GM12878 (cell line): Measurements from ENCODE around the gene TMEM132C. TPM values are rescaled to one million over a fixed set of nuclear protein-coding genes. Genes with fewer than 3 reads are reported as not detected.

Experiments used
- ATAC-seq: fragments of 200-7000 bp; cut with Tn5 transposase; 3 replicates; pipeline ENCODE4 v1.9.1; 2020; ENCODE audit warnings: mild to moderate bottlenecking, moderate library complexity
- BruUV-seq: library from RNA; stranded (reverse); fragments of 400-500 nt; replicated peaks from 2 replicates; lab custom pipeline; 2021; lab: Mats Ljungman, UMichigan
- CTCF ChIA-PET: fragments of 300-600 bp; sonication (Branson Sonifier 250); formaldehyde crosslinking; extraction: SDS; loops from one replicate; lab custom pipeline; 2021; ENCODE audit warnings: inconsistent platforms; lab: Yijun Ruan, JAX
- POLR2A ChIA-PET: fragments of 350-600 bp; formaldehyde crosslinking; extraction: SDS; loops from one replicate; lab custom pipeline; 2021; ENCODE audit warnings: inconsistent platforms; lab: Charles Lee
- RAD21 ChIA-PET: fragments of 300-600 bp; sonication (Branson Sonifier 250); formaldehyde crosslinking; loops from one replicate; lab custom pipeline; 2023; ENCODE audit warnings: antibody characterized with exemption; ENCODE audit not compliant: unreplicated experiment; lab: Charles Lee
- SMC1A ChIA-PET: fragments of 300-600 bp; sonication (Branson Sonifier 250); formaldehyde crosslinking; loops from one replicate; lab custom pipeline; 2023; ENCODE audit not compliant: unreplicated experiment, uncharacterized antibody; lab: Charles Lee
- DNase-seq: peaks from one replicate; pipeline ENCODE4 v3.0.0-alpha.2; 2011; ENCODE audit warnings: low read depth, low spot score
- FAIRE-seq: peaks from 3 replicates; lab custom pipeline; 2011; peaks lifted over from hg19 to GRCh38; lab: Jason Lieb, UNC
- H2AFZ ChIP-seq: 2 replicates; pipeline ENCODE4 v1.6.0; 2011; ENCODE audit warnings: low read depth, low read length, control low read depth; ENCODE audit not compliant: control insufficient read depth
- H3K27ac ChIP-seq: 2 replicates; pipeline ENCODE4 v1.5.1; 2011; ENCODE audit warnings: control low read depth; ENCODE audit not compliant: control insufficient read depth, insufficient read depth
- H3K27me3 ChIP-seq, 2 experiments: replicated peaks in 1 of 2; 2 replicates each; pipeline versions ENCODE4 v1.6.0 to v1.6.1; 2011; ENCODE audit warnings: low read length in 1 of 2; ENCODE audit not compliant: control insufficient read depth in 2 of 2, insufficient read depth in 2 of 2
- H3K36me3 ChIP-seq, 2 experiments: 2 replicates each; pipeline ENCODE4 v1.5.1; 2011; ENCODE audit warnings: low read length in 1 of 2; ENCODE audit not compliant: control insufficient read depth in 2 of 2, insufficient read depth in 2 of 2
- H3K4me1 ChIP-seq: 2 replicates; pipeline ENCODE4 v1.6.1; 2011; ENCODE audit warnings: mild to moderate bottlenecking, low read length, moderate library complexity, mixed read lengths; ENCODE audit not compliant: control insufficient read depth, insufficient read depth
- H3K4me2 ChIP-seq: 2 replicates; pipeline ENCODE4 v1.6.0; 2011; ENCODE audit warnings: control low read depth; ENCODE audit not compliant: control insufficient read depth, insufficient read depth
- H3K4me3 ChIP-seq: fragments of 200-600 bp; sonication (generic); 2 replicates; pipeline ENCODE4 v1.5.1; 2016
- H3K79me2 ChIP-seq: 2 replicates; pipeline ENCODE4 v1.6.0; 2011; ENCODE audit warnings: low read length; ENCODE audit not compliant: control insufficient read depth, insufficient read depth
- H3K9ac ChIP-seq: 2 replicates; pipeline ENCODE4 v1.8.0; 2011; ENCODE audit warnings: low read length, control low read depth, mixed read lengths; ENCODE audit not compliant: control insufficient read depth, insufficient read depth
- H3K9me3 ChIP-seq: replicated peaks from 3 replicates; pipeline ENCODE4 v1.5.1; 2011; ENCODE audit warnings: mild to moderate bottlenecking, low read length; ENCODE audit not compliant: control insufficient read depth, insufficient read depth
- H4K20me1 ChIP-seq: 2 replicates; pipeline ENCODE4 v1.6.0; 2011; ENCODE audit not compliant: control insufficient read depth, insufficient read depth
- BMI1 ChIP-seq: fragments of 450-650 bp; IDR thresholded peaks from 2 replicates; pipeline ENCODE4 v1.6.1; 2016; ENCODE audit warnings: mild to moderate bottlenecking, moderate library complexity, borderline replicate concordance
- CBX3 ChIP-seq: fragments of 200-600 bp; sonication (generic); IDR thresholded peaks from 2 replicates; pipeline ENCODE4 v1.6.1; 2016; ENCODE audit warnings: low read depth, borderline replicate concordance
- CBX5 ChIP-seq: sonication (generic); IDR thresholded peaks from 2 replicates; pipeline ENCODE4 v1.6.1; 2016; ENCODE audit warnings: low read depth, moderate library complexity, mild to moderate bottlenecking, inconsistent platforms
- EED ChIP-seq: sonication (generic); IDR thresholded peaks from 2 replicates; pipeline ENCODE4 v1.6.1; 2016; ENCODE audit warnings: antibody characterized with exemption, low read depth
- SMARCA5 ChIP-seq: fragments of 450-650 bp; IDR thresholded peaks from 2 replicates; pipeline ENCODE4 v1.6.1; 2017; ENCODE audit warnings: mild to moderate bottlenecking
- SPI1 ChIP-seq: IDR thresholded peaks from 2 replicates; pipeline ENCODE4 v1.6.1; 2011; ENCODE audit warnings: low read depth, mild to moderate bottlenecking, low read length, moderate library complexity, borderline replicate concordance; ENCODE audit not compliant: insufficient read depth
- SRF ChIP-seq, 2 experiments: IDR thresholded peaks; 2 replicates each; pipeline ENCODE4 v1.6.1; 2011; ENCODE audit warnings: low read depth in 2 of 2, low read length in 2 of 2, mild to moderate bottlenecking in 1 of 2, moderate library complexity in 1 of 2
- STAT3 ChIP-seq: IDR thresholded peaks from 2 replicates; pipeline ENCODE4 v1.6.1; 2011; ENCODE audit warnings: low read depth, low read length, improper control_type of control experiment
- WRNIP1 ChIP-seq: IDR thresholded peaks from 2 replicates; pipeline ENCODE4 v1.6.1; 2011; ENCODE audit warnings: low read depth, low read length, improper control_type of control experiment, borderline replicate concordance
- ZNF24 ChIP-seq: fragments of 450-650 bp; IDR thresholded peaks from 2 replicates; pipeline ENCODE4 v1.6.1; 2017; ENCODE audit warnings: antibody characterized with exemption, mild to moderate bottlenecking
- WGBS: methylation state at CpG from one replicate; pipeline ENCODE4 v1.1.6; 2016; ENCODE audit warnings: low lambda C conversion rate; ENCODE audit not compliant: insufficient replicate concordance, insufficient coverage; ENCODE audit errors: missing lambda C conversion rate; 5-methylcytosine and 5-hydroxymethylcytosine counted together
- in situ Hi-C: fragments of 300-500 bp; cut with MboI; formaldehyde crosslinking; loops from 9 replicates; pipeline ENCODE4 v1.14.3; 2018; ENCODE audit warnings: mixed read lengths
- intact Hi-C: fragments of 100-400 bp; cut with micrococcal nuclease; formaldehyde crosslinking; loops from one replicate; pipeline ENCODE4 v1.14.2; 2022; ENCODE audit not compliant: unreplicated experiment
- polyA plus RNA-seq, 11 experiments: library from polyadenylated mRNA; depleted of rRNA in 4 of 11; unstranded in 6 of 11; stranded (reverse) in 5 of 11; fragments of >200 nt; fragmentation: Nextera tagmentation in 4 of 11; fragmentation: Illumina TruSeq in 1 of 11; extraction: Ambion mirVana in 4 of 11; extraction: Trizol in 1 of 11; gene quantifications; 1 replicate in 1 of 11; 2 replicates in 10 of 11; pipeline versions ENCODE4 v1.2.1 to v1.2.3, GENCODE V29; 2011 to 2016; ENCODE audit warnings: inconsistent platforms in 2 of 11, missing spikeins in 2 of 11, low read depth in 1 of 11
- total RNA-seq, 4 experiments: library from RNA; depleted of rRNA in 3 of 4; stranded (reverse); fragments of >200 nt in 3 of 4; fragmentation: Illumina TruSeq in 1 of 4; extraction: Trizol in 1 of 4; gene quantifications; 2 replicates each; pipeline versions ENCODE4 v1.2.1 to v1.2.3, GENCODE V29; 2013 to 2021
- TF ChIP-seq, protein P1 (sequence below): IDR thresholded peaks from 2 replicates; pipeline ENCODE4 v1.6.1; 2011; ENCODE audit warnings: borderline replicate concordance, low read depth, mild to moderate bottlenecking, moderate library complexity, low read length; ENCODE audit not compliant: insufficient read depth, poor library complexity, severe bottlenecking
- TF ChIP-seq, protein P2 (sequence below): IDR thresholded peaks from 2 replicates; pipeline ENCODE4 v1.6.1; 2012; ENCODE audit warnings: low read depth, low read length, improper control_type of control experiment

The TMEM132C gene
- total and polyA plus RNA-seq, 10 of the 15 experiments (the other 5 are each of a cell fraction or from before 2014, with no cell fraction given) = not detected

DNA sequence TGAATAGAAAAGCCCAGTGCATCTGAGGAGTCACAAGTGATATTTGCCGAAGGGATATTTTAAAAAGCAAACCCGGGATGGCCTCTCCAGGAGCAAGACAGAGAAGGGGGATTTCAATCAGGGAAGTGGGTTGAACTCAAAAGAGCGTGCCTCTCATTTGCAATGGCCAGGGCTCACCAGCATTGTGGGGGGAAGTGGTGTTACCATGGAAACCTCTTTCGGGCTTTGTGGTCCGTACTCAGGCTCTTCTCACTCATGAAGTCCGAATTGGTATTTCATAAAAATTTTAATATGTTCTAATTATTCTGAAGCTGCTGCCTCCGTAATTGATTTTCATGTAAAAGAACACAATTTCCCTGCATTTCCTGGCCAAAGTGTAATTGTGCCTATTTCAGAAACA is 476.9 kb downstream of the TMEM132C start:
- no peak overlapping the region for H2AFZ ChIP-seq
- ChIA-PET SMC1A (no interaction called here), CTCF (no interaction called here), POLR2A (no interaction called here), RAD21 (no interaction called here)
- no peak overlapping the region for H3K27ac ChIP-seq
- in situ Hi-C loops (no loop called here), intact Hi-C loops (no loop called here)
- no peak overlapping the region for H3K4me3 ChIP-seq
- no peaks in the 10 kb centered on the region; the same call in 2 of the 3 replicates for H3K9me3 ChIP-seq
- H3K27me3 ChIP-seq = 0 out of 4 replicates have a peak, but pooled peaks cover 0 to 1% of the 10 kb centered on the region in 2 experiments
- H3K36me3 ChIP-seq = no peaks in the 10 kb centered on the region
- DNase-seq (no peak), ATAC-seq (no peak), FAIRE-seq (no peak)
- WGBS = 24% methylated on average over 7 of the region's 7 CpGs
- no peak overlapping the region for H3K9ac ChIP-seq
- H4K20me1 ChIP-seq = no peaks in the 10 kb centered on the region
- no peaks in the 10 kb centered on the region for H3K4me1 ChIP-seq
- no peaks in the 10 kb centered on the region for H3K79me2 ChIP-seq
- TF ChIP-seq CBX5 = no peak
- peak; percentile 32; the same call in 1 of the 2 replicates for TF ChIP-seq SPI1
- peak; percentile 78 for TF ChIP-seq BMI1
- H3K4me2 ChIP-seq = no peak overlapping the region
- no TSS peak for BruUV-seq

DNA sequence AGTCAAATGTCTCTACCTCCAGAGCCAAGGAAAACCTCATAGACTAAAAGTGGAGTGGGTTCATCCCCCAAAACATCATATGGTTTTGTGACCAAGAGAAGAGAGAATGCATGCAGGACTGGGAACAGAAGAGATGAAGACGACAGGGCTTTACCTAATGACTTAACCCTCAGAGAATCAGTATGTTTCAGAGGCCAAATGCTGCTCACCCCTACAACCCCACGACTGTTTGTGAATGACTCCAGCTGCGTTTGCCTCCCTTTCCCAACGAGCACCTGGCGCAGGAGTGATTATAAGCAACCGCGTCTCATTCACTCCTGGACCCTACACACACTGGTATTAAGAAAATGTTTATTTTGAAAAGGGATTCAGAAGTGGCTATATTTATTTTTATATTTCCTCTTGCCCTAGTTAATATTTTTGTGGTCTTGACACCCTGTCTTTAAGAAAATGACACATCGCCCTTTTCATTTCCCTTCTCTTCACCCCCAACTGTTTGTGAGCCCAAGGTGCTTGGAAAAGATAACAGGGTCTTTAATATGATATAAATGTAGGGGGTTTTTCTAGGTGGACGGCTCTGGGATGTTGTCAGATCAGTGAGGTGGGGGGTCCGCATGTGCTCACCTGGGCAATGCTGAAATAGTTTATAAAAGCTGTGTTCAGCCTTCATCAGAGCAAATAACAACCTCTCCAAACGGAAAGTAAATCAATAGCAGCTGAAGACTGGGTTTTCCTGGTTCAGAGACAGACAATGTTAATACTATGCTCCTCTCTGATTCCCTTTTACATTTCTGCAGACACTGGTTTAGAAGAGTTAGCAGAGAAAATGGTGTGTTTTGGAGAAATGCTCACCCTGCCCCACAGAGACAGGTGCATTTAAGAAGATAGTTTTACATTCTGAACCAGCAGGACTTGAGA is 479.1 kb downstream of the TMEM132C start:
- Histone ChIP-seq H3K9me3 (no peaks in the 10 kb centered on the region), H3K4me2 (no peak overlapping the region), H4K20me1 (no peaks in the 10 kb centered on the region), H3K36me3 (no peaks in the 10 kb centered on the region), H3K9ac (no peak overlapping the region), H3K4me3 (no peak overlapping the region), H3K27me3 (0 out of 4 replicates have a peak, but pooled peaks cover 0 to 1% of the 10 kb centered on the region in 2 experiments), H3K27ac (no peak overlapping the region), H2AFZ (no peak overlapping the region), H3K79me2 (no peaks in the 10 kb centered on the region), H3K4me1 (no peaks in the 10 kb centered on the region)
- CTCF ChIA-PET = no interaction called here
- no peak for FAIRE-seq
- in situ Hi-C loops (no loop called here), intact Hi-C loops (no loop called here)
- SMC1A ChIA-PET = interaction anchor here (1.4 kb wide), 1 partner anchor 95 kb away, joined by 3 read pairs; no protein-coding TSS in a partner anchor
- no peak for DNase-seq
- POLR2A ChIA-PET = no interaction called here
- BruUV-seq = no TSS peak
- TF ChIP-seq SRF (IDR thresholded peaks at IDR 0.05; ENCODE audit: low read depth in 2 of 2, low read length in 2 of 2) (no peak), WRNIP1 (no peak), CBX3 (no peak), EED (no peak), ZNF24 (no peak), STAT3 (no peak), SMARCA5 (no peak)
- TF ChIP-seq, protein P1, sequence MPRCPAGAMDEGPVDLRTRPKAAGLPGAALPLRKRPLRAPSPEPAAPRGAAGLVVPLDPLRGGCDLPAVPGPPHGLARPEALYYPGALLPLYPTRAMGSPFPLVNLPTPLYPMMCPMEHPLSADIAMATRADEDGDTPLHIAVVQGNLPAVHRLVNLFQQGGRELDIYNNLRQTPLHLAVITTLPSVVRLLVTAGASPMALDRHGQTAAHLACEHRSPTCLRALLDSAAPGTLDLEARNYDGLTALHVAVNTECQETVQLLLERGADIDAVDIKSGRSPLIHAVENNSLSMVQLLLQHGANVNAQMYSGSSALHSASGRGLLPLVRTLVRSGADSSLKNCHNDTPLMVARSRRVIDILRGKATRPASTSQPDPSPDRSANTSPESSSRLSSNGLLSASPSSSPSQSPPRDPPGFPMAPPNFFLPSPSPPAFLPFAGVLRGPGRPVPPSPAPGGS = no peak
- TF ChIP-seq, protein P2, sequence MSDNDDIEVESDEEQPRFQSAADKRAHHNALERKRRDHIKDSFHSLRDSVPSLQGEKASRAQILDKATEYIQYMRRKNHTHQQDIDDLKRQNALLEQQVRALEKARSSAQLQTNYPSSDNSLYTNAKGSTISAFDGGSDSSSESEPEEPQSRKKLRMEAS = no peak
- no peak for ATAC-seq
- RAD21 ChIA-PET = no interaction called here
- WGBS = 16% methylated on average over 11 of the region's 11 CpGs
